Hippocampal formation (tissue), 2 donors: ENCODE results near the gene WWTR1.

Experiments
- DNase-seq, 2 donors: peaks; one replicate each; lab custom pipeline; 2025; lab: John Stamatoyannopoulos, UW

Gene WWTR1

GRCh38 chr3:149472030-149472797 is 185.6 kb downstream of the WWTR1 start:
- no peak for DNase-seq

GRCh38 chr3:149470381-149470780 is 187.4 kb downstream of the WWTR1 start:
- DNase-seq: no peak

- DNase-seq: no peak
These were observed 189.2 kb downstream of the WWTR1 start for GRCh38 chr3:149468504-149469212.
